HG03095 (cell line): ENCODE data around the gene PBXIP1.
"Not testable (repeated sequence)": the region's sequence is repeated elsewhere in the genome, so short reads cannot be mapped to it uniquely, and the experiment has no call there.

Experiments used
- ATAC-seq: cut with Tn5 transposase; IDR thresholded peaks from one replicate; pipeline ENCODE4 v1.9.1; 2021; ENCODE audit warnings: moderate library complexity; ENCODE audit not compliant: unreplicated experiment

The PBXIP1 gene

DNA sequence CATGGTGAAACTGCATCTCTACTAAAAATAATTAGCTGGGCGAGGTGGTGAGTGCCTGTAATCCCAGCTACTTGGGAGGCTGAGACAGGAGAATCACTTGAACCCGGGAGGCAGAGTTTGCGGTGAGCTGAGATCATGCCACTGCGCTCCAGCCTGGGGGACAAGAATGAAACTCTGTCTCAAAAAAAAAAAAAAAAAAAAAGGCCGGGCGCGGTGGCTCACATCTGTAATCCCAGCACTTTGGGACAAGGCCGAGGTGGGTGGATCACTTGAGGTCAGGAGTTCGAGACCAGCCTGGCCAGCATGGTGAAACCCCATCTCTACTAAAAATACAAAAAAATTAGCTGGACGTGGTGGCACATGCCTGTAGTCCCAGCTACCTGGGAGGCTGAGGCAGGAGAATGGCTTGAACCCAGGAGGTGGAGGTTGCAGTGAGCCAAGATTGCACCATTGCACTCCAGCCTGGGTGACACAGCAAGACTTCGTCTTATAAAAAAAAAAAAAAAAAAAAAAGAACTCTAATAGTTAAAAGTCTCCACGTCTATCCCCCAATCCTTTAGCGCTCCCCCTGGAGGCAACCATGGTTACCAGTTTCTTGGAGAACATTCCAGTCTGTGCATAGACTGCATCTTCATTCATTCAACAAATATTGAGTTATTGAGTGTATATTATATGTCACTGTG is 39.5 kb upstream of the PBXIP1 start:
- ATAC-seq, result not testable (repeated sequence)

DNA sequence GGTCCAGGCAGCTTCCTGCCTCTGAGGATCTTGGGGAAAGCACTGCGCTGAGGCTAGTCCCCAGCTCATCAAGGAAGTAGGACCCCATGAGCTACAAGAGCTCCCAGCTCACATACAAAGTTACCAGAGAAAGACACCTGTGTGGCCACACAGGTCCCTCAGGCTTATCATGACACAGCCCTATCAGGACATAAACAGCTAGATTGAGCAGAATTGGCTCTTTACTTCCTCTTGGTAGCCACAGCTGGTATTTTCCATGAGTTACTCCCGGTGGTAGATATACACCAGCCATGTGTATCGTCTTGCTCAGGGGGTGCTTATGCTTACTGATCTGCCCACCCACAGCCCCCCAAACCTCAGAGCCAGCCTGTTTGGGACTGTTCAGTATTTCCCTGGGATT is 38.7 kb upstream of the PBXIP1 start:
- no peak for ATAC-seq

DNA sequence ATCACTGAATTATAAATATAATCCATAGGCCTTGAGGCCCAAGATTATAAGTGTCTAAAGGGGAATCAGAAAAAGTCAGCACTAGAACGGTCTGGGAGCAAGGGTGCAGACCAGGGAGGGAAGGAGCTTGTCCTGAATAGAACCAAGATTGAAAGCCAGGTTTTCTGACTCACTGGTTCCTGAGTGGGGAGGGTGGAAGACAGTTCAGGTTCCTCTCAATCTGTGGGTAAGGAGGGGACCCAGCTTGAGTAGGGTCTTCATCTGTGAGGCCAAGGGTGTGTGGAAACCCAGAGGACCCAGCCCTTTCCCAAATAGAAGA is 38.3 kb upstream of the PBXIP1 start:
- no peak for ATAC-seq

DNA sequence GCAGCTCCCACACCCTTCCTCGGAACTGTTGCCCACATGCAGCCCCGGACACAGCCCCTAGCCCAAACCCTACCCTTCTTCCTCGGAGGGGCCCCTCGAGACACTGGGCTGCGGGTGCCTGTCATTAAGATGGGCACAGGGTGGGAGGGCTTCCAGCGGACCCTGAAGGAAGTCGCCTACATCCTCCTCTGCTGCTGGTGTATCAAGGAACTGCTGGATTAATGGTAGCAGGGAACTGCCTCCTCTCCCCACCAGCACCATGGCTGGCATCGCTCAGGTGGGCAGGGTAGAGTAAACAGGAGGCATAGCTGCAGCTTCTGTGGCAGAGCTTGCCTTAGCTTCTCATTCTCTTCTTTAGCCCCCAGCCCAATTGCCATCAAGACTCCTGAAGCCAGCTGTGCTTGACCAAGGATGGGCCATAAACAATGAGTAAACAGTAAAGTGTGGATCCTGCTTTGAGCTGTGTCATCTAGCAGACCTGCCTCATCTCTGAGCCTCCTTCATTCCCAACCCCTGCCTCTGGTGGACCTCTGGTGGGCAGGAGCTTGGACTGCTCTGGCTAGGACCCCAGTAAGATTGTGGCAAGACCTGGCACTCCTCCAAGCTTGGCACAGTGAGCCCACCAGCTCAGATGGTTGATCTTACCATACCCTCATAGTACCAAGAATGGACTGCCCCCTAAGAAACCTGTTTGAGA is 37.8 kb upstream of the PBXIP1 start, which contains the start of gene LENEP:
Gene LENEP (plus strand): TSS at position 15 of the 697 bp plus-strand sequence. CDS start 22 bp downstream, at position 37.
- no peak for ATAC-seq

DNA sequence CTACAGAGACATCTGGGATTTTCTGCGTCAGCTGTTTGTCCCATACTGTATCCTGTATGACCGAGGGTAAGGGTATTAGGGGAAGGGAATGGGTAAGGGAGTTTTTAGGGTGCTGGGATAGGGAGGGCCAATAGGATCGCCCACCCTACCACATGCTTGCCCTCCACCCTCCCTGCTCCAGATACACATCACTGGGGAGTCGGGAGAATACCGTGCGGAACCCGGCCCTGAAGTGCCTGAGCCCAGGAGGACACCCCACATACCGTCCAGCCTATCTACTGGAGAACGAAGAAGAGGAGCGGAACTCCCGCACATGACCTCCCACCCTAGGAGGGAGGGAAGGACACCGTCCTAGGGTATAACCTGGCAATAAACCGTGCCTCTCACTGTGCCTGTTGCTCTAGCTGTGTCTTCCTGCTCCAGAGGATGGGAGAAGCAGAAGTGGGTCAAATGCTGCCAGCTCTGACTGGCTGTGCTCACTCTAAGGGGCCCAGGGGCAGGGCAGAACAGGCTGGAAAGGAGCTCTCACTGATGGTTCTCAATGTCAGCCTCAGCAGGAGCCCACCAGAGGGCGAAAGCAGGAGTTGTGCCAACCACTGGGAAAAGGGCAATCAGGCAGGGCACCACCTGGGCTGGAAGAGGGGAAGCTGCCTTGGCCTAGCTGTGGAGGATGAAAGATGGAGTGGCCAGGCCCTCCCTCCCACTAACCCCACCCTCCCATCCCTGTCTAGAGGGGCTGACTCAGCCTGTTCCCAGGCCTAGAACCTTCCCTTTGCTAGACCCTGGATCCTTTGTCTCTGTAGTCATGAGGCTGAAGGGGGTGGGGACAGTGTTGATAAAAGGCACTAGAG is 37.0 kb upstream of the PBXIP1 start:
- no peak for ATAC-seq

DNA sequence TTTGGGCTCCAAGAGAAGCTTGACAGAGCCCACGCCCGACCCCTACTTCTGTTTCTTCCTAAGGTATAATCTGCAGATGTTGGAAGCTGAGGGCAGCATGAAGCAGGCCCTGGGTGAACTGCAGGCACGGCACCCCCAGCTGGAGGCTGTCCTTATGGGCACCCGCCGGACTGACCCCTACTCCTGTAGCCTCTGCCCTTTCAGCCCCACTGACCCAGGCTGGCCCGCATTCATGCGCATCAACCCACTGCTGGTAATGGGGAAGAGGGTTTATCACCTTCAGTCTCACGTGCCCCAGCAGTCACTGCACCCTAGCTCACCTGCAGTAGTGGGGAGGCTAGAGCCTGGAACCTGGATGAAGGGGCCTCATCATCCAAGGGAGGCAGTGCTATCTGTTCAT is 34.4 kb upstream of the PBXIP1 start:
- no peak for ATAC-seq

DNA sequence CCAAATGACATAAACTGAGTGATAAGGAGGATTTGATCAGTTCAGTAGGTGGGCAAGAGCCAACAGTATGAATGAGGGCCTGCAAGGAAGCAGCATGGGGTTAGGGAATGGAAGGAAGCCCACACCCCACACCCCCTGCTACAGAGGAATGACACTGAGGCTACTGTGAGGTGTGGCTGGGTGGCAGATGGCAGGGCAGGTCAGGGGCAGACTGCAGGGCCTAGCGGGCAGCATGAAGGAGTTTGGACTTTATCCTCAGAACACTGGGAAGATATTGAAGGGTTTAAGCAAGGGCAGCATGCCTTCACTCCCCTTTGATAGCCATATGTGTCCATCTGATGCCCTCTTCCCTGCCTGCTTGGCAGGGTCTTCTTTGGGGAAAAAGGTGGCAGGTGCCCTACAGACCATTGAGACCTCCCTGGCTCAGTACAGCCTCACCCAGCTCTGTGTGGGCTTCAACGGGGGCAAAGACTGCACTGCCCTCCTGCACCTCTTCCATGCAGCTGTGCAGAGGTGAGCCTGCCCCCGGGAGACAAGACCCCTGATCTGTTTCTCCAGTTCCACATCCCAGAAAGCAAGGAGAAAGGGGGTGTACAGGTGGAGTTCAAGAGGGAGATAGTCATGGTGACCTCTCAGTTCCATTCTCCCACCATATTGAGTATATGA is 33.4 kb upstream of the PBXIP1 start:
- no peak for ATAC-seq

DNA sequence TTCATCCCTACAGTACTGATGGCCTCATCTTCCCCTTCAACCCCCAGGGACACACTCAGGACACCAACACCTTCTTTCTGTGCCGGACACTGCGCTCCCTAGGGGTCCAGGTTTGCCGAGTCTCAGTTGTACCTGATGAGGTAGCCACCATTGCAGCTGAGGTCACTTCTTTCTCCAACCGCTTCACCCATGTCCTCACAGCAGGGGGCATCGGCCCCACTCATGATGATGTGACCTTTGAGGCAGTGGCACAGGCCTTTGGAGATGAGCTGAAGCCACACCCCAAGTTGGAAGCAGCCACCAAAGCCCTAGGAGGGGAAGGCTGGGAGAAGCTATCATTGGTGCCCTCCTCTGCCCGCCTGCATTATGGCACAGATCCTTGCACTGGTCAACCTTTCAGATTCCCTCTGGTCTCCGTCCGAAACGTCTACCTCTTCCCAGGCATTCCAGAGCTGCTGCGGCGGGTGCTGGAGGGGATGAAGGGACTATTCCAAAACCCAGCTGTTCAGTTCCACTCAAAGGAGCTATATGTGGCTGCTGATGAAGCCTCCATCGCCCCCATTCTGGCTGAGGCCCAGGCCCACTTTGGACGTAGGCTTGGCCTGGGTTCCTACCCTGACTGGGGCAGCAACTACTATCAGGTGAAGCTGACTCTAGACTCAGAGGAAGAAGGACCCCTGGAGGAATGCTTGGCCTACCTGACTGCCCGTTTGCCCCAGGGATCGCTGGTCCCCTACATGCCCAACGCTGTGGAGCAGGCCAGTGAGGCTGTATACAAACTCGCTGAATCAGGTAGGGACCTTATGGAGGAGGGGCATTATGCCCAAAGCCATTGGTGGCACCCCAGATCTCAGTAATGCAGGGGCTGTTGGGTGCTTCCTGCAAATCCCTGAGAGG is 32.4 kb upstream of the PBXIP1 start:
- no peak for ATAC-seq

DNA sequence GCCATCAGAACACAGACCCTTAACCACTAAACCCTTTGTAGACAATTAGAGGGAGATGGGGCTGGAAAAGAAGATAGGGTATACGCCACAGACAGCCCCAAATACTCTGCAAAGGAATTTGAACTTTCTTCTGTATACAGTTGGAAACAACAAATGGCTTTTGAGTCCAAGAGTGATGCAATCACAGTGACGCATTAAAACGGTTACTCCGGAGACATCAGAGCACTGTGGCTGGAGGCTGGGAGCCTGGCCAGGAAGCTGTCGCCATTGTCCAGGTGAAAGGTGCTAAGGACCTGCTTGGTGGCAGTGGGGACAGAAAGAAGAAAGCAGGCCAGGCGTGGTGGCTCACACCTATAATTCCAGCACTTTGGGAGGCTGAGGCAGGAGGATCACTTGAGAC is 31.4 kb upstream of the PBXIP1 start:
- ATAC-seq, result no peak

DNA sequence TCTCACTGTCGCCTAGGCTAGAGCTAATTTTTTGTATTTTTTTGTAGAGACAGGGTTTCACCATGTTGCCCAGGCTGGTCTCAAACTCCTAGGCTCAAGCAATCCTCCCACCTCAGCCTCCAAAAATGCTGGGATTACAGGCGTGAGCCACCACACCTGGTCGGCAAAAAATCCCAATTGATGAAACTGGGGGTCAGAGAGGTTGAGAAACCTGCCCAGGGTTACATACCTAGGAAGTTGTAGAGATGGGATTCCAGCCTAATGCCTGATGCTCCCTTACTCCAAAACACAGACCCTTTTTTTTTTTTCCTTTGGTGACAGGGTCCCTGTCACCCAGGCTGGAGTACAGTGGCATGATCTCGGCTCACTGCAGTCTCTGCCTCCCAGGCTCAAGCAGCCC is 30.8 kb upstream of the PBXIP1 start:
- ATAC-seq, result not testable (repeated sequence)

DNA sequence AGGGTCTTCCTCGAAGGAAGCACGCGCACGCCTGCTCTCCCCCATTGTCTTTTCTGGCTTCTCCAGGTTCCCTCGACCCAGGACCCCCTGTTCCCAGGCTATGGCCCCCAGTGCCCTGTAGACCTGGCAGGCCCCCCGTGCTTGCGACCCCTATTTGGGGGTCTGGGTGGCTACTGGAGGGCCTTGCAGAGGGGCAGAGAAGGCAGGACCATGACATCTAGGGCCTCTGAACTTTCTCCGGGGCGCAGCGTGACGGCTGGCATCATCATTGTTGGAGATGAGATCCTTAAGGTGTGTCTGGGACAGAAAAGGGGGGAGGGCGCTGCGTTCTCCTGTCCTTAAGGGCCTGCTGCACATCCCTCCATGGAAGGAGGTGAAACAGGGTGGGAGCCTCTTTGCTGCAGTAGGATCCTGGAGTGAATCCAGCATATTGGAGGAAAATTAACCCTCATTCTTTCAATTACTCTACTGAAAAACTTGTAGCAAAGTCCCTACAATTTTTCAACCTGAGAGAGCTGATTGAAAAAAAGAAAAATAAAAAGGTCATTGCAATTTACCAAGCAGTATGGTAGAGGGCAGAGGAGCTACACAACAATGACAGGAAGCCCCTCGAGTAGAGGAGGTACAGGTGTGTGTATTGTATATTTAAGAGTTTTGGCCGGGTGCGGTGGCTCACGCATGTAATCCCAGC is 28.0 kb upstream of the PBXIP1 start:
- no peak for ATAC-seq

DNA sequence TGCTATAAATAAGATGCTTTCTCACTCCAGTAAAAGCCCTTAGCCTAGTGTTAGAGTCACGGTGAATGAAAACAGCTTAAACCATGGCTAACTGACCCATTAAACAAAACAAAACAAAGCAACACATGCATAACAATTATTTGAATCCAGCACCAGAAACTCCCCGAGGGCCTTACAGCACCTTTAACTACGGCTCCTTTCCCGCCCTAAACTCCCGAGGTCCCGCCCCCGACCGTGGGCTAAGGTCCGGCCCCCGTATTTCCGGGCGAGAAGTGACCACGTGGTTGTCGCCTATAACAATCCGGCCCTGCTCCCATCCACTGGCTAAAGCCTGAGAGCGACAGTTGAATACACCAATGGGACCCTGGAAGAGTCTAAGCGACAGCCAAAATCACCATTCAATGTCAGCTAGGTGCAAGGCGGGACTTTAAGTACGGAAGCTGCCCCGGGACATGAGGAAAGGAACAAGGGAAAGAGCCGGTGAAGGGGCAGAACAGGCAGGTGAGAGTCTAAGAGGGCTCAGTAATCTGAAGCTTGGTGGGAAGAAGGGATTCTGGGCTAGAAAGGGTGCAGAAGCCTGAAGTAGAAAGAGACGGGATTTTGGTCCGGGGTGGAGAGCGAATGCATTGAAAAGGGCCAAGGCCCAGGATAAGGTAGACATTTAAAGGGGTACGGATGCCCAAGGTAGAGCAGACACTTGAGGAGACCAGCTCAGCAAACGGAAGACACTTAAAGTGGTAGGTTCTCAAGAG is 27.2 kb upstream of the PBXIP1 start, which contains the start of gene FLAD1:
Gene FLAD1 (plus strand): TSS at position 448 of the 752 bp plus-strand sequence. CDS start 351 bp downstream, outside the sequence.
- peak; percentile 97 for ATAC-seq

DNA sequence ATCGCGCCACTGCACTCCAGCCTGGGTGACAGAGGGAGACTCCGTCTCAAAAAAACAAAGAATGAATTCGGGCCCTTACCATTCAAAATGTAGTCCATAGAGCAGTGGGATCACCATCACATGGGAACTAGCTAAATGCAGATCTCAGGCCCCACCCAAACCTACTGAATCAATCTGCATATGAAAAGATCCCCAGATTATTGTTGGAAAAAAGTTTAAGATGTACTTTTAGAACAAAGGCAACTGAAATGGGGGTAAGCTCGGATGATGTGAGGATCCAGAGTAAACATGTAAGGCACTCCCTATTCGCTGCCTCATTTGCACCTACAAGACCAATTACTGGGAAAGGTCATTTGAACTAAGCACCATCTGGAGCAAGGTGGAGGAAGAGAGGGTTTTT is 26.4 kb upstream of the PBXIP1 start:
- ATAC-seq, result no peak

DNA sequence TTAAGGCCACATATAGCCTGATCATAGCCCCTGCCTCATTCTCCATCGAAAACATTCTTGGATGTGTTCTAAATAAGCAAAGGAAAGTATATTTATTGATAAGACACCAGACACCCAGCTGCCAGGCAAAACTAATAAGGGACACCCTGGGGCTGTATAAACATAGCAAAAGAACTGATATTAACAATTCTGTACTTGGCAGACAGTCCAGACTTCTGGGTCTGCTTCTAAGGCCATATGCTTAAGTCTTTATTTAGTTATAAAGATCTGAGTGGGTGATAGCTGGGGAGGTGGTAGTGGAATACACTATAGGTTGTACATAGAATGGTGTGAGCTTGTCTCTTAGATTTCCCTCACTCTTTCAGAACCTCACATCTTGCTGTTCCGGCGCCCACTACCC is 22.5 kb upstream of the PBXIP1 start:
- no peak for ATAC-seq

DNA sequence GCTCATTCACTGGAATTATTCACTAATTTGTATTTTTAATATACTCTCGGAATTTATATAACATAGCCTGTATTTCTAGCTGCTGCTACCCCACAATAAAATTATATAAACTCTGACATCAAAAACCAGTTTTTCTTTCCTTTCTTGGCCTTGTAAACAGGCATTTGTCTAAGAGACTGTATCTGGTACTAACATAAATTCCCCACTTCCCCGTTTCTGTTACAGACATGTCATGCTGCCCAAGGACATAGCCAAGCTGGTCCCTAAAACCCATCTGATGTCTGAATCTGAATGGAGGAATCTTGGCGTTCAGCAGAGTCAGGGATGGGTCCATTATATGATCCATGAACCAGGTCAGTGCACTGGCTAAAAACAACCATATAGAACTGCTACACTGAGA is 21.9 kb upstream of the PBXIP1 start:
- not testable (repeated sequence) for ATAC-seq

DNA sequence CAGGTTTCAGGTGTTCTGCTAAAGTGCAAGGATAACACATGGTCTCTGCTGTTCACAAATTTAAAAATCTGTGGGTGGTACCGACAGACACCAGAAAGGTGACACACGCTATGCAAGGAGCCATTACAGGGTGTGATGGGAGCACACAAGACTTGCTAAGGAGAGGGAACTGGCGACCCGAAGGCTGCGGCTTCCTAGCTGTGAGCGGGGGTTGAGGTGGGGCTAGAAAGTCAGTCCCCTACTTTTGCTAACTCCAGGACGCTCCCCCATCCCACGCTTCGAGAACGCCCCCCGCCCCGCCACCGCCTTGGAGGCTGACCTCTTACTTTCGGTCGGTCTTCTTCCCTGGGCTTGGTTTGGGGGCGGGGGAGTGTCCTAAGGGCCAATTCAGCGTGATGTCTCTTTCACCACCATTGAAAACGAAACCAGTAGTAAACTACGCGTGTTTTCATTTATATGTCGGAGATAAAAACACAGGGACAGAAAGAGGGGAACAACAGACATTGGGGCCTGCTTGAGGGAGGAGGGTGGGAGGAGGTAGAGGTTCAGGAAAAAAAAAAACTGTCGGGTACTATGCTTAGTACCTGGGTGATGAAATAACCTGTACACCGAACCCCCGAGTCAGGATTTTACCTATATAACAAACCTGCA is 19.6 kb upstream of the PBXIP1 start:
- no peak for ATAC-seq

DNA sequence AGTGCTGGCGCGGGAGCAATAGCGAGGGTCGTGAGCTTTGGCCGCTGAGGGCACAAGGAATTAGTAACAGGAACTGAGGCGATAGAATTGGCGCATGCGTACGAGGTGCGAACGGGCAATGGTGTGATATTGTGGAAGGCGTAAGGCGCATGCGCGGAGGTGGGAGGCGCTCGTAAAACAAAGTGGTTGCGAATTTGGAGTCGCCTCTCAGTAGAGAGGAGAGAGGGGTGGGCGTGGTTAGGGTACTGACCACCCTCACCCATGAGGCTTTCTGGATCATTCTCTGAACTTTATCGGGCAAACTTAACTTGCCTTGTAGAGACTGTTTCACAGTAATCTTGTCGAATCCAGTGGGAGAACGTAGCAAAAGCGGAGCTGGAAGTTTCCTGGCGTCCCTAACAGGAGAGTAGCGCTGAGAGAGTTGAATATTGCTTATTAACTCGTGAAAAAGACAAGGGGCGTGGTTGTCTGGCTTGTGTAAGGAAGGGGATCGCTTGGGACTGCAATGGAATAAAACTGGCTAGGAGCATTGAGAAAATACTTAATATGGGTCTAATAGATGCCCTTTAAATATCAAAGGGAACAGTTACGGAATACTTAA is 19.0 kb upstream of the PBXIP1 start:
- peak; percentile 27 for ATAC-seq
